T-helper 17 cell (primary cell): ENCODE measurements around the gene DPEP2NB. TPM values are rescaled to one million over a fixed set of nuclear protein-coding genes. Genes with fewer than 3 reads are reported as not detected.

Experiments
- ATAC-seq: fragments of 150-1000 bp; cut with Tn5 transposase; 2 replicates; pipeline ENCODE4 v1.10.0; 2021; ENCODE audit warnings: mild to moderate bottlenecking, moderate library complexity
- DNase-seq, 3 donors: peaks; one replicate each; pipeline versions ENCODE4 v3.0.0 to v3.0.0-alpha.2; 2020 to 2021
- H3K9me3 ChIP-seq: one replicate; pipeline ENCODE4 v1.7.0; 2013; ENCODE audit warnings: low read length, mild to moderate bottlenecking; ENCODE audit not compliant: control insufficient read depth, poor library complexity, severe bottlenecking
- H3K27ac Mint-ChIP-seq: one replicate; pipeline ENCODE4 v1.8.0; 2022; ENCODE audit warnings: mild to moderate bottlenecking, moderate library complexity, mixed read lengths
- H3K27me3 Mint-ChIP-seq: one replicate; pipeline ENCODE4 v1.8.0; 2022; ENCODE audit warnings: mixed read lengths
- H3K36me3 Mint-ChIP-seq: one replicate; pipeline ENCODE4 v1.8.0; 2022; ENCODE audit warnings: low read depth, mixed read lengths
- H3K4me1 Mint-ChIP-seq: one replicate; pipeline ENCODE4 v1.8.0; 2022; ENCODE audit warnings: mild to moderate bottlenecking, mixed read lengths
- H3K4me3 Mint-ChIP-seq: one replicate; pipeline ENCODE4 v1.8.0; 2022; ENCODE audit warnings: mild to moderate bottlenecking, moderate library complexity, mixed read lengths
- total RNA-seq, 4 donors: library from RNA in 2 of 4; stranded (reverse) in 2 of 4; gene quantifications; one replicate each; pipeline ENCODE4 v1.2.3 and lab custom pipeline; 2022 to 2026

The DPEP2NB gene
- total RNA-seq, 2 donors from 2014 or later = not detected

DNA sequence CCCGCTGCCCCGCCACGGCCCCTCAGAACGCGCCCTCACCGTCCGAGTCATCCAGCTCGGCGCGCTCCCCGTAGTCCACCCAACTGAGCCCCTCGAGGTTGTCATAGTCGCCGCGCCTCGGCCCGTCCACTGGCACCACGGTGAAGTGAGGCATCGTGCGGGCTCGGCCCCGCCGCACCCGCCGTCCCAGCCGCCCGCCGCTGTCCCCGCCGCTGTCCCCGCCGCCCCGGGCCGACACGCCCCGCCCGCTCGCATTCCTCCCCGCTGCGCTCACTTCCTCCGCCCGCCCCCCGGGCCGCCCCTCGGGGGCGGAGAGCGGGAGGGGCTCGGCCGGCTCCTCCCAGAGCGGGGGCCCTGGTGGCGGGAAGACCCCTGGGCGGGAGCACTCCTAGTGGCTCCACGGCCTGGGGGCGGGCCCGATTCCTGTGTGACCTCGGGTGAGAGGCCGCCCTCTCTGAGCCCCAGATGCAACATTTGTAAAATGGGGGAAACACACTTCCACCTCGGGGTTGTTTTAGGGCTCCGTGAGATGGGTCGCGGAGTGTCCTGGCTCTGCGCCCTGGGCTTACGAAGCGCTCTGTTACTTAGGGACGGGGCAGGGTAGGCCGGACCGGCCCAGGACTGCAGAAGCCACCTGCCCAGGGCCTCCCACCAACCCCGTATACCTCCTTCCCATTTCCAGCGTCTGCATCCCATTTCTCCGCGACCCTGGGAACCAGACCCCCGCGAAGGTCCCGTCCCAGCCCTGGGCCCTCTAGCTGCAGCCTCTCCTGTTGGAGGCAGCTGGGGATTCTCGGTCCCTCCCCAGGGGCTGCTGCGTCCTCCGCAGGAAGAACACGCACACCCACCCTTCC, 47.1 kb downstream of the DPEP2NB start, which contains the start of gene SLC12A4:
TSS of gene SLC12A4 (minus strand) at position 238 of the 854 bp plus-strand sequence. CDS start at position 154, 84 bp downstream.
- H3K27me3 Mint-ChIP-seq = no peaks in the 10 kb centered on the region
- H3K27ac Mint-ChIP-seq = peak within 1 kb of the TSS; percentile 92
- peak within 1 kb of the TSS; percentile 98 for H3K4me3 Mint-ChIP-seq
- DNase-seq = peak; percentile 78 to 87 (median 87)
- peaks cover 17% of the 10 kb centered on the region for H3K4me1 Mint-ChIP-seq
- peak; percentile 91 for ATAC-seq
- H3K36me3 Mint-ChIP-seq = no peaks in the 10 kb centered on the region
- H3K9me3 ChIP-seq = no peaks in the 10 kb centered on the region

DNA sequence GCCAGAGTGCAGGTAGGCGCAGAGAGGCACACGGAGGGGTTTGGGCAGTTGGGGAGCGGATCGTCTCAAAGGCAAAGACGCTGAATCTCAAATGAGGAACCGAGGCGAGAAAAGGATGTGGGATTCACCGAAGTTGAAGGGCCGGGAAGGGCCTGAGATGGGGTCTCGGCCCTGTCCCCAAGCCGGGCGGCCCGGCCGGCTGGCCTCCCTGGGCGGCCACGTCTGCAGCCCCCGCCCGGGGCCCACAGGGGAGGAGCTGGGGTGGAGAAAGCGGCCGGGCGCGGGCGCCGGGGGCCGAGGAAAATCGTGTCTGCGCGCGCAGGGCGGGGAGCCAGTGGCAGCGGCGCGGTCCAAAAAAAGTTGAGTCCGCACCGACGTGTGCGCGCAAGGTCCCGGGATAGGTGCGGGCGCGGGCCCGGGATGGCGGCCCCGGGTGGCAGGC, 47.7 kb downstream of the DPEP2NB start:
- peaks cover 18% of the 10 kb centered on the region for H3K4me1 Mint-ChIP-seq

DNA sequence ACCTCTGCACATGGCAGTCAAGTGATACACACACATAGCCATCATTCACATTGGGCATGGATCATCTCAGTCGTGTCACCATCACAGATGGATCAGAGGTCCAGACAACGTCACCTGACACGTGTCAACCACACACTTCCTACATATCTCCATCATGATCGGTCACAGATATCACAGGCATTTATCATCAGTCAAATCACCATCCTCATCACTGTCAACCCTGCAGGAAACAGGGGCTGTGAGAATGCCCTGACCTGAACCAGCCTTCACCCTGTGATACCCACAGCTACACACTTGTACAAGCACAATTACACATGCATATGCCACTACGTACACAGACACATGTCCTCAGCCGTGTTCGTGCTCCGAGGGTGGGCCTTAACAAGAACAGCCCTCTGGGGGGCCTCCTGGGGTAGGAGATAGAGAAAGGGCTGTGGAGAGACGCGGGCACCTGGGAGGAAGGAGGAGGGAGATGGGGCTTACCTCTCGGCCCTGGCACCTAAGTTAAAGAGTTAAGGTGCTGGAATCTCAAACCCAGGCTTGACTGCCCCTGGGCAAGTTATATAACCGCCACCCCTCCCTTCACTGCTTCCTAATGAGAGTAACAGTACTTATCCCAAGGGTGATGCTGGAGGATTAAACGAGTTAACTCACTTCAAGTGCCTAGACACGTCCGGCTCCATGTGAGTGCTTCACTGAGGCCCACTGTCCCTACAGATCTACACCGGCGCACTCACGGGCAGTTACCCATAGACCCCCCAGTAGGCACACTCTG, 48.3 kb downstream of the DPEP2NB start:
- no peaks in the 10 kb centered on the region for H3K9me3 ChIP-seq
- no peaks in the 10 kb centered on the region for H3K36me3 Mint-ChIP-seq
- H3K4me3 Mint-ChIP-seq = peak overlapping the region; percentile 98
- DNase-seq = no peak
- peaks cover 20% of the 10 kb centered on the region for H3K4me1 Mint-ChIP-seq
- H3K27me3 Mint-ChIP-seq = no peaks in the 10 kb centered on the region
- peak overlapping the region; percentile 92 for H3K27ac Mint-ChIP-seq
- ATAC-seq = no peak

More for the DNA sequence above, 47.7 kb downstream of the DPEP2NB start:
- peak in 2 of 3 donors; percentile 18 to 35 for DNase-seq
- H3K27ac Mint-ChIP-seq = peak overlapping the region; percentile 92
- H3K36me3 Mint-ChIP-seq = no peaks in the 10 kb centered on the region
- peak overlapping the region; percentile 98 for H3K4me3 Mint-ChIP-seq
- no peaks in the 10 kb centered on the region for H3K9me3 ChIP-seq
- peak; percentile 16 for ATAC-seq
- H3K27me3 Mint-ChIP-seq = no peaks in the 10 kb centered on the region

DNA sequence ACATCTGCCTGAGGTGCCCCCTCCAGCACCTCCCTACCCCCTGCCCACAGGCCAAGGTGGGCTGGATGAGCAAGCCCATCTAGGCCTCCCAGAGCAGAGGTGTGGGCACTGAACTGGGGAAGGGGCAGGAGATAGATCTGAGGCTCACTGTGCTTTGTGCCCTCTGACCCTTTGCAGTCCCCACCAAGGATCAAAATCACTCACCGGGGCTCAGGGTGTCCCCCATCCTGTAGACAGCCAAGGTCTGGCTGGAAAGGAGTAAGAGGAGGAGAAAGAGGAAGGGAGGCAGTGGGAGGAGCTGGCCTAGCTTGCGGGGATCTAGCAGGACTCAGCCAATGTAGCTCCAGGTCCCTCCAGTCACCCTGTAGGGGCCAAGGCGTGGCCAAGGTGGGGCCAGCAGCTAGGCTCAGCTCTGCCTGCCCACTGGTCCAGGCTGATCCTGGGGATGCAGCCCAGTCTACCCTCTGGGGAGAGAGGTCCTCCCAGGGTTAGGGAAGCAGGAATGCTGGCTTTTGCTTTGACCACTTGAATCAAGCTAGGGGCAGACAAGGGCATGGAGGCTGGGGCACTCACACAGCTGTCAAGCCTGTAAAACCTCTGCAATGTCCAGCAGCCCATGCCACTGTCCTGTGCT, 49.0 kb downstream of the DPEP2NB start:
- H3K27me3 Mint-ChIP-seq = no peaks in the 10 kb centered on the region
- H3K9me3 ChIP-seq = no peaks in the 10 kb centered on the region
- no peaks in the 10 kb centered on the region for H3K36me3 Mint-ChIP-seq
- DNase-seq (no peak), ATAC-seq (no peak)
- peak overlapping the region; percentile 92 for H3K27ac Mint-ChIP-seq
- peak overlapping the region; percentile 98 for H3K4me3 Mint-ChIP-seq
- peaks cover 20% of the 10 kb centered on the region for H3K4me1 Mint-ChIP-seq

DNA sequence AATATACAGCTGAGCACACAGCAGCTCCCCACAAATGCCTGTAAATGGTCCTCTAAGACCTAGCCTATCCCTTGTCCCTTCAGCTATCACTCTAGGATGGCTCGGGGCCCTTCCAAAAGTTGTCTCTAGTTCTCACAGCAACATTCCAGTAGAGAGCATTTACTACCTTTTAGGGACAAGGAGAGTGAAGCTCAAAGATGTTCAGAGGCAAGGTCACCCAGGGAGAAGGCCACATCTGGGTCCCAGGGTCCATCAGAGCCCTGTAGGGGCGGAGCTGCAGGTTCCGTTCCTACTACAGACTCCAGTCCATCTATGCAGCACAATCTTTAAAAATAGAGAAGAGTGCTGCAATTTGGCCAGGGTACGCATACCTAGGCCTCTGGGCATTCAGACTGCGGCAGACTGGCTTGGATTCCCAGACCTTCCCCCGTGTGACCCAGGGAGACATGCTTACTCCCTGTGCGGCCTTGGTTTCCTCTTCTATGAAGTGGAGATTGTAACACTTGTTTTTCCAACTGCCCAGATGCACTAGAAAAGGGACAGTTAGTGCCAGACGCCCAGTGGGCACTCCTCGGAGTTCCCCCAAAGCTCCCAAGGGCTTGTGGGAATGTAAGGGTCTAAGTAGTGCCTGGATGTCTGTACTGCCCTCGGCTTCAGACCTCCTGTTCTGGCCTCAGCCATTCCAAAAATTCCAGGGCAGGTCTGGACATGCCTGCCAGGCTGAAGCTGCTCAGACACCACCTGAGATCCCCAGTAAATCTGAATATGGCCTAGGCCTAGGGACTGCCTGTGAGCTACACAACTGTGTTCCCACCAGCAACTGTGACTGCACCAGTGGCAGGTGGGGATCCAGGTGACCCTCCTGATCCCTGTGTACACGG, 49.8 kb downstream of the DPEP2NB start:
- no peaks in the 10 kb centered on the region for H3K27me3 Mint-ChIP-seq
- no peaks in the 10 kb centered on the region for H3K9me3 ChIP-seq
- DNase-seq (no peak), ATAC-seq (no peak)
- peaks cover 20% of the 10 kb centered on the region for H3K4me1 Mint-ChIP-seq
- no peaks in the 10 kb centered on the region for H3K36me3 Mint-ChIP-seq
- no peak overlapping the region for H3K4me3 Mint-ChIP-seq
- H3K27ac Mint-ChIP-seq = no peak overlapping the region

DNA sequence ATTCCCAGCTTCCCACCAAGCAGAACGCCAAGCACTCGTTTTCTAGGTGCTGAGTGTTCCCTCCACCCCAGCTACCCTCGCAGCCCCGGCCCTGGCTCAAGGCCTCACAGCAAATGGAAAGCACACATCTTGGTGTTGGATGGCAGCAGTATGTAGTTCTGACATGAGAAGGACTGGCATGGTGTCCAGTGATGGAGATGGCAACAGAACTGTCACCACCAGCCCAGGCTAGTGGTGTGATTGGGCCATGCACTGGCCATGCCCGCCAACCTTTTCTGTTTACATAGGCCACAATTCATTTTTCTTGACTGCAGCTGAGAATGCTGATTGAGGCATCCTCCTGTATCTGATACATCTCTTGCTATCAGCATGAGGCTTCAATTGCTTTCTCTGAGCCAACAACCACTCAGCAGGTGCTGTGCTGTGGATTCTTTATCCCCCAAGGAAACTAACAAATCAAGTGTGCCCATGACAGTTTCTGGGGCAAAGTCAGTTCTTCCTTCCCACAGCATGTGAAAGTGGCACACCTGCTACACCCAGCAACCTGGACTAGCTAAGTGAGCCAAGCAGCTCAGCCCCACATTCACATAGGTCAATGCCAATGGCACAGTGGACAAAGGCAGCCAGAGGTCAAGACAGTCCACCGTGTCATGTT, 51.1 kb downstream of the DPEP2NB start:
- Mint-ChIP-seq H3K27ac (no peak overlapping the region), H3K36me3 (peaks cover 4% of the 10 kb centered on the region), H3K27me3 (no peaks in the 10 kb centered on the region), H3K4me3 (no peak overlapping the region), H3K4me1 (peaks cover 20% of the 10 kb centered on the region)
- H3K9me3 ChIP-seq = no peaks in the 10 kb centered on the region
- DNase-seq (no peak), ATAC-seq (no peak)

DNA sequence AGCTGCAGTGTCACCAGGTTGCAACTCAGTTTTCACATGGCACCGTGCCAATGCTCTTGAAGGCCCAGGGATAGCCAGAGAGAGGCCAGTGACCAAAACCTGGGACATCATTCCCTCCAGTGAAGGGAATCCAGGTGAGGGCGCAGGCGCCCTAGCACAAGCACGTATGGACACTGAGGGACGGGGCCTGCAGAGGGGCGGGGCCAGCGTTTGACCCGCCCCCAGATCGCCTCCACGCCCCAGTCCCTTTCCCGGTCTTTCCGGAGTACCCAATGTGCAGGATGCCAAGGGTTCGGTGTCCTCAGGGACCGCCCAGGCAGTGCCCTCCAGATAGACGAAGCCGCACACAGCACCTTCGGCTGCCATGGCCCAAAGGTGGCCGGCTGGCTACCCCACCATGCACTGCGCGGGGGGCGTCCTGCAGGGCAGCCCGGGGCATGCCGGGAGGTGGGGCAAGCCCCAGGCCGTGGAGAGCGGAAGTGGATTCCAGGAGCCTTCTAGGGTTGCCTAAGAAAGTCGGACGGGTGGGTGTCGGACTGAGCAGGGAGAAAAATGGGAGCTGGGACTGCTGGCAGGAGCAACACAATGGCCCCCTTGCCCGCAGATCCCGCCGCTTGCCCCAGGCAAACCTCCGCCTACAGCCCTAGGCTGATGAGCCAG, 51.9 kb downstream of the DPEP2NB start:
- DNase-seq = no peak
- Mint-ChIP-seq H3K4me3 (no peak overlapping the region), H3K4me1 (peaks cover 17% of the 10 kb centered on the region), H3K36me3 (peaks cover 4% of the 10 kb centered on the region), H3K27ac (no peak overlapping the region), H3K27me3 (no peaks in the 10 kb centered on the region)
- H3K9me3 ChIP-seq = no peaks in the 10 kb centered on the region
- ATAC-seq = no peak

Other genes starting within 250 kb of the DPEP2NB start
- 10 to 100 TPM; 29.8 to 30.4 TPM for gene RANBP10, start 209.4 kb downstream of the DPEP2NB start, total RNA-seq
- gene TSNAXIP1, start 209.0 kb downstream of the DPEP2NB start, total RNA-seq = under 1 TPM; 0.62 to 0.63 TPM
- 10 to 100 TPM; 31.2 to 33.1 TPM for gene THAP11, start 173.6 kb downstream of the DPEP2NB start, total RNA-seq
- 10 to 100 TPM; 46.6 to 66.8 TPM for gene NUTF2, start 169.0 kb downstream of the DPEP2NB start, total RNA-seq
- gene CENPT, start 168.2 kb downstream of the DPEP2NB start, total RNA-seq = 10 to 100 TPM; 75.3 to 77.0 TPM
- 100 to 1,000 TPM in 1 of 2 donors, 10 to 100 TPM in 1; 99.0 to 105 TPM for gene EDC4, start 142.9 kb downstream of the DPEP2NB start, total RNA-seq
- gene NRN1L, start 131.0 kb downstream of the DPEP2NB start, total RNA-seq = 1 to 10 TPM; 2.5 to 2.6 TPM
- 10 to 100 TPM; 14.5 to 15.5 TPM for gene PSKH1, start 122.7 kb downstream of the DPEP2NB start, total RNA-seq
- gene CTRL, start 84.0 kb downstream of the DPEP2NB start, total RNA-seq = 1 to 10 TPM; 6.7 to 8.4 TPM
- 100 to 1,000 TPM in 1 of 2 donors, 10 to 100 TPM in 1; 93.7 to 119 TPM for gene PSMB10, start 79.1 kb downstream of the DPEP2NB start, total RNA-seq
- gene LCAT, start 71.8 kb downstream of the DPEP2NB start, total RNA-seq = 1 to 10 TPM; 4.6 to 5.7 TPM
- gene SLC12A4, start 47.3 kb downstream of the DPEP2NB start, total RNA-seq = 10 to 100 TPM; 19.5 to 24.3 TPM
- under 1 TPM; 0.22 to 0.68 TPM for gene DPEP3, start 35.4 kb downstream of the DPEP2NB start, total RNA-seq
- 10 to 100 TPM; 42.7 to 51.2 TPM for gene DPEP2, start 16.4 kb downstream of the DPEP2NB start, total RNA-seq
- 10 to 100 TPM; 13.2 to 14.8 TPM for gene DDX28, start 7.3 kb upstream of the DPEP2NB start, total RNA-seq
- 10 to 100 TPM; 12.0 to 12.3 TPM for gene DUS2, start 7.4 kb upstream of the DPEP2NB start, total RNA-seq
- 100 to 1,000 TPM in 1 of 2 donors, 10 to 100 TPM in 1; 94.5 to 101 TPM for gene NFATC3, start 69.5 kb upstream of the DPEP2NB start, total RNA-seq
- gene ESRP2, start 220.2 kb upstream of the DPEP2NB start, total RNA-seq = under 1 TPM; 0.10 to 0.16 TPM
- 1 to 10 TPM; 6.6 to 7.4 TPM for gene PLA2G15, start 229.5 kb upstream of the DPEP2NB start, total RNA-seq
- gene SLC7A6, start 248.6 kb upstream of the DPEP2NB start, total RNA-seq = 100 to 1,000 TPM; 148 to 171 TPM